CD14-positive monocyte (primary cell): ENCODE data around the gene DGKI. TPM values are rescaled to one million over a fixed set of nuclear protein-coding genes. Genes with fewer than 3 reads are reported as not detected.

Experiments used
- DNase-seq, 3 donors: peaks; one replicate each; pipeline ENCODE4 v3.0.0-alpha.2; 2011 to 2022
- H2AFZ ChIP-seq: 2 replicates; pipeline ENCODE4 v1.6.0; 2012; ENCODE audit warnings: mild to moderate bottlenecking, low read depth, low read length, inconsistent platforms; ENCODE audit not compliant: insufficient read depth, poor library complexity, severe bottlenecking
- H3K27ac ChIP-seq, 2 donors: 1 replicate in 1 of 2; 2 replicates in 1 of 2; pipeline ENCODE4 v1.5.1; 2012 to 2013; ENCODE audit warnings: low read length in 2 of 2, control low read depth in 1 of 2, inconsistent platforms in 1 of 2, low read depth in 1 of 2, mild to moderate bottlenecking in 1 of 2
- H3K27me3 ChIP-seq, 2 donors: one replicate each; pipeline versions ENCODE4 v1.6.0 to v1.6.1; 2011 to 2013; ENCODE audit warnings: low read length in 2 of 2; ENCODE audit not compliant: control insufficient read depth in 2 of 2, insufficient read depth in 2 of 2
- H3K36me3 ChIP-seq, 2 donors: replicated peaks in 1 of 2; 1 replicate in 1 of 2; 2 replicates in 1 of 2; pipeline versions ENCODE4 v1.5.1 to v1.6.1; 2012 to 2013; ENCODE audit warnings: low read length in 2 of 2, control low read depth in 1 of 2, inconsistent platforms in 1 of 2, mild to moderate bottlenecking in 1 of 2; ENCODE audit not compliant: insufficient read depth in 2 of 2, control insufficient read depth in 1 of 2
- H3K4me1 ChIP-seq, 2 donors: 1 replicate in 1 of 2; 2 replicates in 1 of 2; pipeline versions ENCODE4 v1.5.1 to v1.6.1; 2012 to 2013; ENCODE audit warnings: low read length in 2 of 2, control low read depth in 1 of 2, inconsistent platforms in 1 of 2, mild to moderate bottlenecking in 1 of 2, moderate library complexity in 1 of 2; ENCODE audit not compliant: insufficient read depth in 2 of 2, control insufficient read depth in 1 of 2
- H3K4me2 ChIP-seq: replicated peaks from 2 replicates; pipeline ENCODE3; 2012; ENCODE audit warnings: low read length, moderate library complexity, mild to moderate bottlenecking; ENCODE audit not compliant: poor library complexity, severe bottlenecking; ENCODE audit errors: extremely low read depth
- H3K4me3 ChIP-seq, 3 experiments: fragments of 200-600 bp in 1 of 3; sonication (generic) in 1 of 3; replicated peaks in 1 of 3; 1 replicate in 2 of 3; 2 replicates in 1 of 3; pipeline ENCODE4 v1.5.1; 2011 to 2013; ENCODE audit warnings: low read length in 3 of 3, mild to moderate bottlenecking in 3 of 3, control low read depth in 2 of 3, low read depth in 2 of 3, inconsistent platforms in 1 of 3, moderate library complexity in 1 of 3
- H3K79me2 ChIP-seq: 2 replicates; pipeline ENCODE4 v1.6.0; 2012; ENCODE audit warnings: mild to moderate bottlenecking, control low read depth, inconsistent platforms, low read length, moderate library complexity; ENCODE audit not compliant: insufficient read depth
- H3K9ac ChIP-seq: 2 replicates; pipeline ENCODE4 v1.6.0; 2017; ENCODE audit warnings: low read length, mild to moderate bottlenecking; ENCODE audit not compliant: insufficient read depth, poor library complexity, severe bottlenecking
- H3K9me3 ChIP-seq, 2 donors: replicated peaks in 1 of 2; 1 replicate in 1 of 2; 2 replicates in 1 of 2; pipeline versions ENCODE4 v1.5.1 to v1.6.1; 2012 to 2013; ENCODE audit warnings: low read length in 2 of 2, control low read depth in 1 of 2; ENCODE audit not compliant: control insufficient read depth in 1 of 2, insufficient read depth in 1 of 2
- H4K20me1 ChIP-seq: 2 replicates; pipeline ENCODE4 v1.6.0; 2012; ENCODE audit warnings: mild to moderate bottlenecking, low read length, control low read depth, moderate library complexity; ENCODE audit not compliant: insufficient read depth
- H3K27ac Mint-ChIP-seq, 7 donors: one replicate each; pipeline ENCODE4 v1.8.0; 2020; ENCODE audit warnings: mild to moderate bottlenecking in 7 of 7, mixed read lengths in 7 of 7, moderate library complexity in 6 of 7, inconsistent platforms in 2 of 7
- H3K27me3 Mint-ChIP-seq, 3 donors: one replicate each; pipeline ENCODE4 v1.8.0; 2021 to 2022; ENCODE audit warnings: low read depth in 3 of 3, mild to moderate bottlenecking in 3 of 3, mixed read lengths in 3 of 3, moderate library complexity in 3 of 3, inconsistent platforms in 1 of 3
- H3K36me3 Mint-ChIP-seq, 2 donors: one replicate each; pipeline ENCODE4 v1.8.0; 2020; ENCODE audit warnings: mixed read lengths in 2 of 2, inconsistent platforms in 1 of 2, mild to moderate bottlenecking in 1 of 2
- H3K4me1 Mint-ChIP-seq: one replicate; pipeline ENCODE4 v1.8.0; 2020; ENCODE audit warnings: mild to moderate bottlenecking, mixed read lengths
- H3K4me3 Mint-ChIP-seq, 2 donors: one replicate each; pipeline ENCODE4 v1.8.0; 2020; ENCODE audit warnings: mild to moderate bottlenecking in 2 of 2, mixed read lengths in 2 of 2, moderate library complexity in 1 of 2
- H3K9me3 Mint-ChIP-seq, 7 donors: one replicate each; pipeline ENCODE4 v1.8.0; 2020 to 2022; ENCODE audit warnings: mixed read lengths in 7 of 7, mild to moderate bottlenecking in 6 of 7, moderate library complexity in 6 of 7, inconsistent platforms in 2 of 7
- CTCF ChIP-seq: fragments of 200-600 bp; IDR thresholded peaks from one replicate; pipeline ENCODE4 v1.8.0; 2022; ENCODE audit warnings: antibody characterized with exemption, mild to moderate bottlenecking
- WGBS: methylation state at CpG from one replicate; pipeline ENCODE4 v1.1.5; 2013; ENCODE audit warnings: missing lambda C conversion rate; ENCODE audit not compliant: insufficient coverage; 5-methylcytosine and 5-hydroxymethylcytosine counted together
- intact Hi-C, 2 donors: fragments of 100-400 bp; cut with micrococcal nuclease; formaldehyde crosslinking; loops; one replicate each; pipeline versions ENCODE4 v1.15.0 to v1.15.1; 2023
- polyA plus RNA-seq, 3 donors: library from polyadenylated mRNA; depleted of rRNA in 1 of 3; unstranded in 2 of 3; stranded (reverse) in 1 of 3; fragments of 300-500 nt in 2 of 3; fragments of >200 nt in 1 of 3; fragmentation: Illumina TruSeq in 2 of 3; gene quantifications; 1 replicate in 2 of 3; 2 replicates in 1 of 3; pipeline ENCODE4 v1.2.3, GENCODE V29; 2012 to 2021

The DGKI gene
- polyA plus RNA-seq, 3 donors = not detected

GRCh38 chr7:137360087-137360679, 486.6 kb downstream of the DGKI start:
- Histone ChIP-seq H3K36me3 (no peaks in the 10 kb centered on the region), H2AFZ (no peak overlapping the region), H4K20me1 (no peaks in the 10 kb centered on the region), H3K9me3 (peaks cover 27 to 43% of the 10 kb centered on the region in 2 donors), H3K4me1 (no peaks in the 10 kb centered on the region), H3K4me3 (no peak overlapping the region), H3K4me2 (no peak overlapping the region), H3K27me3 (no peaks in the 10 kb centered on the region), H3K79me2 (no peaks in the 10 kb centered on the region), H3K9ac (no peak overlapping the region), H3K27ac (no peak overlapping the region)
- Mint-ChIP-seq H3K4me1 (no peaks in the 10 kb centered on the region), H3K4me3 (no peak overlapping the region), H3K27me3 (no peaks in the 10 kb centered on the region), H3K27ac (no peak overlapping the region), H3K36me3 (no peaks in the 10 kb centered on the region), H3K9me3 (peaks cover 11 to 22% (median 15%) of the 10 kb centered on the region in 7 donors)
- intact Hi-C loops = no loop called here
- DNase-seq = no peak
- no CpG with 5 or more reads among the region's 1 CpG for WGBS
- TF ChIP-seq CTCF = no peak

DNA sequence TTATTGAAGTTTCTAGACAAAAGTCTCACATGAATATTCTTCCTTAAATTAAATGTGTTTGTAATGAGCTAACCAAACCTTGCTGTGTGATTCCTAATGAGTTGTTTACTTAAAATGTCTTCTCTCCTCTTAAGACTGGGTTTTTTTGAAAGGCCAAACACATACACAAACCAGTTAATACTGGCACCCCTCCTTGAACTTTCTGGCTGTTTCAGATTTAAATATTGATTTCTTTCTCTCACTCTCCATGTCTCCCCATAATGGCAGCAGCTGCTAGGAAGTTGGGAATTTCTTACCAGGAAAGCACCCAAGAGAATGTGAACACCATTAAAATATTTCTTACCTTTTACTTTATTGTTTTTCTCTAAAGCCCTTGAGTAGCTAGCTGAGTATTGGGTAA, 491.8 kb downstream of the DGKI start:
- no peak for DNase-seq
- Histone ChIP-seq H3K36me3 (no peaks in the 10 kb centered on the region), H3K27ac (no peak overlapping the region), H3K9me3 (peaks cover 2 to 19% of the 10 kb centered on the region in 2 donors), H3K79me2 (no peaks in the 10 kb centered on the region), H3K4me1 (no peaks in the 10 kb centered on the region), H3K27me3 (no peaks in the 10 kb centered on the region), H3K9ac (no peak overlapping the region), H3K4me2 (no peak overlapping the region), H2AFZ (no peak overlapping the region), H3K4me3 (no peak overlapping the region), H4K20me1 (no peaks in the 10 kb centered on the region)
- no peaks in the 10 kb centered on the region for H3K4me1 Mint-ChIP-seq
- peaks cover 0 to 7% (median 0%) of the 10 kb centered on the region in 7 donors for H3K9me3 Mint-ChIP-seq
- no peak overlapping the region for H3K4me3 Mint-ChIP-seq
- H3K27ac Mint-ChIP-seq = no peak overlapping the region
- intact Hi-C loops = no loop called here
- no peaks in the 10 kb centered on the region for H3K27me3 Mint-ChIP-seq
- H3K36me3 Mint-ChIP-seq = no peaks in the 10 kb centered on the region
- no peak for TF ChIP-seq CTCF
